Measurements from ENCODE around the gene SEMA3C.

- TF ChIP-seq POLR2A (IDR thresholded peaks at IDR 0.05), result no peak
- no peak for TF ChIP-seq CTCF (IDR thresholded peaks at IDR 0.05)
Measured at GRCh38 chr7:80823057-80823456, 95.8 kb downstream of the SEMA3C start.
